Endothelial cell of umbilical vein (primary cell): ENCODE measurements around the gene LIMD2. TPM values are rescaled to one million over a fixed set of nuclear protein-coding genes. Genes with fewer than 3 reads are reported as not detected.

Experiments used
- BruUV-seq: library from RNA; stranded (reverse); fragments of 400-500 nt; replicated peaks from 2 replicates; lab custom pipeline; 2021; lab: Mats Ljungman, UMichigan
- CTCF ChIA-PET: fragments of 300-600, 350-600 bp; sonication (Branson Sonifier 250); formaldehyde crosslinking; loops from one replicate; lab custom pipeline; 2021; ENCODE audit warnings: antibody characterized with exemption, inconsistent platforms; lab: Charles Lee
- POLR2A ChIA-PET: fragments of 300-600, 350-600 bp; sonication (Branson Sonifier 250); formaldehyde crosslinking; loops from one replicate; lab custom pipeline; 2021; ENCODE audit warnings: antibody characterized with exemption, inconsistent platforms; lab: Charles Lee
- DNase-seq: peaks from one replicate; pipeline ENCODE4 v3.0.0-alpha.2; 2011; ENCODE audit warnings: low read depth, low spot score
- FAIRE-seq: peaks from 2 replicates; lab custom pipeline; 2011; peaks lifted over from hg19 to GRCh38; lab: Jason Lieb, UNC
- H2AFZ ChIP-seq: 2 replicates; pipeline ENCODE4 v1.6.0; 2012; ENCODE audit warnings: low read depth, low read length, control low read depth, inconsistent platforms
- H3K27ac ChIP-seq: 2 replicates; pipeline ENCODE4 v1.5.1; 2011; ENCODE audit warnings: low read depth, mild to moderate bottlenecking, control low read depth, low read length, moderate library complexity; ENCODE audit not compliant: insufficient read depth
- H3K27me3 ChIP-seq, 2 experiments: 2 replicates each; pipeline versions ENCODE4 v1.6.0 to v1.6.1; 2011; ENCODE audit warnings: low read length in 2 of 2, mixed read lengths in 1 of 2; ENCODE audit not compliant: control insufficient read depth in 2 of 2, insufficient read depth in 2 of 2
- H3K36me3 ChIP-seq, 2 experiments: 2 replicates in 1 of 2; 3 replicates in 1 of 2; pipeline ENCODE4 v1.5.1; 2011; ENCODE audit warnings: low read length in 2 of 2, mild to moderate bottlenecking in 1 of 2, moderate library complexity in 1 of 2; ENCODE audit not compliant: control insufficient read depth in 2 of 2, insufficient read depth in 2 of 2; ENCODE audit errors: extremely low read depth in 1 of 2
- H3K4me1 ChIP-seq: 3 replicates; pipeline ENCODE4 v1.5.1; 2011; ENCODE audit warnings: mild to moderate bottlenecking, low read length; ENCODE audit not compliant: control insufficient read depth, insufficient read depth; ENCODE audit errors: extremely low read depth
- H3K4me2 ChIP-seq: 2 replicates; pipeline ENCODE4 v1.6.1; 2011; ENCODE audit warnings: low read length, control low read depth, mixed read lengths; ENCODE audit not compliant: insufficient read depth
- H3K4me3 ChIP-seq, 3 experiments: fragments of 200-600 bp in 1 of 3; sonication (generic), shearing (Covaris generic) in 1 of 3; replicated peaks in 1 of 3; 2 replicates each; pipeline ENCODE4 v1.5.1; 2011 to 2016; ENCODE audit warnings: control low read depth in 3 of 3, low read length in 3 of 3, mild to moderate bottlenecking in 2 of 3, inconsistent platforms in 1 of 3, low read depth in 1 of 3, moderate library complexity in 1 of 3; ENCODE audit not compliant: insufficient read depth in 1 of 3
- H3K79me2 ChIP-seq: 2 replicates; pipeline ENCODE4 v1.6.0; 2012; ENCODE audit warnings: low read length, inconsistent platforms; ENCODE audit not compliant: control insufficient read depth, insufficient read depth
- H3K9ac ChIP-seq: replicated peaks from 2 replicates; pipeline ENCODE3; 2011; ENCODE audit warnings: low read length, control low read depth; ENCODE audit not compliant: insufficient read depth; ENCODE audit errors: extremely low read depth
- H3K9me1 ChIP-seq: replicated peaks from 3 replicates; pipeline ENCODE4 v1.6.0; 2011; ENCODE audit warnings: mild to moderate bottlenecking, low read length; ENCODE audit not compliant: control insufficient read depth, insufficient read depth; ENCODE audit errors: extremely low read depth
- H3K9me3 ChIP-seq: replicated peaks from 2 replicates; pipeline ENCODE4 v1.5.1; 2012; ENCODE audit warnings: low read length, inconsistent platforms; ENCODE audit not compliant: control insufficient read depth, insufficient read depth
- H4K20me1 ChIP-seq: replicated peaks from 2 replicates; pipeline ENCODE3; 2011; ENCODE audit warnings: mild to moderate bottlenecking, low read length; ENCODE audit not compliant: control insufficient read depth, insufficient read depth; ENCODE audit errors: extremely low read depth
- EZH2 ChIP-seq: IDR thresholded peaks from 2 replicates; pipeline ENCODE4 v1.6.1; 2012; ENCODE audit warnings: borderline replicate concordance, low read depth, mild to moderate bottlenecking, moderate library complexity, low read length, inconsistent platforms; ENCODE audit not compliant: severe bottlenecking
- FOS ChIP-seq: IDR thresholded peaks from 2 replicates; pipeline ENCODE4 v1.6.1; 2011; ENCODE audit warnings: mild to moderate bottlenecking, low read length, moderate library complexity, borderline replicate concordance; ENCODE audit not compliant: insufficient read depth
- GATA2 ChIP-seq: IDR thresholded peaks from 2 replicates; pipeline ENCODE4 v1.7.0; 2011; ENCODE audit warnings: low read depth, mild to moderate bottlenecking, moderate library complexity, mixed read lengths, low read length; ENCODE audit not compliant: insufficient read length, insufficient read depth
- POLR2A ChIP-seq: IDR thresholded peaks from 2 replicates; pipeline ENCODE4 v1.6.1; 2012; ENCODE audit warnings: low read depth, mild to moderate bottlenecking, control low read depth, low read length
- dilution Hi-C: fragments of 300-500 bp; cut with MboI; formaldehyde crosslinking; loops from one replicate; pipeline ENCODE4 v1.15.0; 2019; ENCODE audit warnings: low sequenced_read_pairs; ENCODE audit not compliant: extremely low pct_ligation_motif_present
- intact Hi-C: fragments of 100-400 bp; cut with micrococcal nuclease; formaldehyde crosslinking; loops from one replicate; pipeline ENCODE4 v1.10.0; 2022
- polyA plus RNA-seq, 4 experiments: library from polyadenylated mRNA; depleted of rRNA in 3 of 4; stranded (reverse) in 3 of 4; unstranded in 1 of 4; fragments of >200 nt; gene quantifications; 2 replicates each; pipeline versions ENCODE4 v1.2.1 to v1.2.3, GENCODE V29; 2011 to 2012; ENCODE audit warnings: missing spikeins in 1 of 4
- total RNA-seq: library from RNA; stranded (reverse); gene quantifications from 2 replicates; pipeline ENCODE4 v1.2.3, GENCODE V29; 2021
- TF ChIP-seq, protein P1 (sequence below), 2 donors: IDR thresholded peaks; 1 replicate in 1 of 2; 2 replicates in 1 of 2; pipeline ENCODE4 v1.5.1; 2011; ENCODE audit warnings: low read length in 2 of 2, mild to moderate bottlenecking in 2 of 2, moderate library complexity in 2 of 2, control low read depth in 1 of 2, inconsistent platforms in 1 of 2, low read depth in 1 of 2; ENCODE audit not compliant: insufficient read depth in 1 of 2; ENCODE audit errors: extremely low read depth in 1 of 2

LIMD2 gene
- total and polyA plus RNA-seq, 2 donors (not counting 3 experiments of a cell fraction or from before 2014, with no cell fraction given): 69.0 to 83.9 TPM

DNA sequence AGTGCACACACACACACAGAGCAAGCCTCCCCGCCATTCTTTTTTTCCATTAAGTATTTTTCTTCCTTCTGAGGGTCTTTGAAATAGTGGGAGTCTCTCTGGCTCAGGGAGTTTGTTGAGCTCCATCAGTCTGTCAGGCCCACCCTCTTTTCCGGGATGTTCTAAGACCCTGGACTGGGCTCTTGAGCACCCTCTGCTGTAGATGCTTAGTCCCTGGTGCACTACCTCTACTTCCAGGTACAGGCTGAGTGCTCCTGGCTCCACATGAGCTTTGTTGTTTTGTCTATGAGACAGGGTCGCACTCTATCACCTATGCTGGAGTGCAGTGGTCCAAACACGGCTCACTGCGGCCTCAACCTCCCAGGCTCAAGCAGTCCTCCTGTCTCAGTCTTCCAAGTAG is 20.7 kb downstream of the LIMD2 start:
- Histone ChIP-seq H4K20me1 (no peaks in the 10 kb centered on the region), H3K9me1 (no peaks in the 10 kb centered on the region), H3K4me3 (no peak overlapping the region), H3K27me3 (no peaks in the 10 kb centered on the region), H3K27ac (no peak overlapping the region), H2AFZ (no peak overlapping the region), H3K4me2 (no peak overlapping the region), H3K9ac (no peak overlapping the region), H3K4me1 (peaks cover 60% of the 10 kb centered on the region), H3K9me3 (no peaks in the 10 kb centered on the region), H3K36me3 (peaks cover 4 to 20% of the 10 kb centered on the region in 2 experiments), H3K79me2 (peaks cover 8% of the 10 kb centered on the region)
- ChIA-PET POLR2A (no interaction called here), CTCF (interaction anchor here (0.9 to 1.7 kb wide), 3 partner anchors 14 to 254 kb away, joined by 3 to 6 read pairs (median 5); no protein-coding TSS in a partner anchor)
- no peak for TF ChIP-seq EZH2
- dilution Hi-C loops: no loop called here
- no peak for FAIRE-seq
- intact Hi-C loops: loop anchor here (5.0 kb wide), 2 partner anchors 127 to 252 kb away; partner anchors contain the start of gene DCAF7
- no peak for DNase-seq
- no TSS peak for BruUV-seq

DNA sequence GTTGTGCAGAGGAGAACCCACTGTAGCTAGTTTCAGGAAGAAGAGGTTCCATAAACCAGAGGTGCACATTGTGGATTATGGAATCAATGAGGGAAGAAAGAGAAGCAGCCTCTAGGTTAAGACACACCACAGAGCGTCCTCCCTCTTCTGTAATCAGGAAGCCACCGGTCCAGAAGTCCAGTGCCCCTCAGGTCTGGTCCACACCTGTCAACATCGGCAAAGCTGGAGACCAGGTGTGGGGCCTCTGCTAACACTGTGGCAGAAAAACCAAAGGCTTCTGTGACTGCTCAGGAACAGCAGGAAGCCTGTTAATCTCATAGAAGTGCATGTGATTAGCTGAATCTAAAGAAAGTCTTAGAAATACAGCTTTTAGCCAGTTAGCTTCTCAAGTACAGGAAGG is 23.3 kb downstream of the LIMD2 start:
- no peaks in the 10 kb centered on the region for H3K9me1 ChIP-seq
- peaks cover 58% of the 10 kb centered on the region for H3K4me1 ChIP-seq
- peaks cover 8% of the 10 kb centered on the region for H3K79me2 ChIP-seq
- peak overlapping the region; percentile 41 for H3K9ac ChIP-seq
- peak; percentile 55 for FAIRE-seq
- H3K4me2 ChIP-seq: peak overlapping the region; percentile 86
- TF ChIP-seq FOS (no peak), POLR2A (peak; percentile 36), EZH2 (no peak), GATA2 (no peak)
- TF ChIP-seq, protein P1, sequence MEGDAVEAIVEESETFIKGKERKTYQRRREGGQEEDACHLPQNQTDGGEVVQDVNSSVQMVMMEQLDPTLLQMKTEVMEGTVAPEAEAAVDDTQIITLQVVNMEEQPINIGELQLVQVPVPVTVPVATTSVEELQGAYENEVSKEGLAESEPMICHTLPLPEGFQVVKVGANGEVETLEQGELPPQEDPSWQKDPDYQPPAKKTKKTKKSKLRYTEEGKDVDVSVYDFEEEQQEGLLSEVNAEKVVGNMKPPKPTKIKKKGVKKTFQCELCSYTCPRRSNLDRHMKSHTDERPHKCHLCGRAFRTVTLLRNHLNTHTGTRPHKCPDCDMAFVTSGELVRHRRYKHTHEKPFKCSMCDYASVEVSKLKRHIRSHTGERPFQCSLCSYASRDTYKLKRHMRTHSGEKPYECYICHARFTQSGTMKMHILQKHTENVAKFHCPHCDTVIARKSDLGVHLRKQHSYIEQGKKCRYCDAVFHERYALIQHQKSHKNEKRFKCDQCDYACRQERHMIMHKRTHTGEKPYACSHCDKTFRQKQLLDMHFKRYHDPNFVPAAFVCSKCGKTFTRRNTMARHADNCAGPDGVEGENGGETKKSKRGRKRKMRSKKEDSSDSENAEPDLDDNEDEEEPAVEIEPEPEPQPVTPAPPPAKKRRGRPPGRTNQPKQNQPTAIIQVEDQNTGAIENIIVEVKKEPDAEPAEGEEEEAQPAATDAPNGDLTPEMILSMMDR (IDR thresholded peaks at IDR 0.05; ENCODE audit: extremely low read depth in 1 of 2, insufficient read depth in 1 of 2, low read depth in 1 of 2, low read length in 2 of 2): no peak
- BruUV-seq: no TSS peak
- H2AFZ ChIP-seq: no peak overlapping the region
- no peaks in the 10 kb centered on the region for H3K9me3 ChIP-seq
- peaks cover 3 to 8% of the 10 kb centered on the region in 2 experiments for H3K36me3 ChIP-seq
- H3K27ac ChIP-seq: peak overlapping the region; percentile 91
- dilution Hi-C loops (no loop called here), intact Hi-C loops (loop anchor here (1.0 to 5.0 kb wide), 5 partner anchors 22 to 249 kb away; partner anchors contain the start of gene DCAF7)
- ChIA-PET CTCF (interaction anchor here (0.7 to 3.8 kb wide), 10 partner anchors 11 to 251 kb away, joined by 3 to 37 read pairs (median 12); partner anchors contain the start of gene LIMD2), POLR2A (interaction anchor here (1.0 to 2.9 kb wide), 6 partner anchors 11 to 97 kb away, joined by 3 to 10 read pairs (median 5); partner anchors contain the start of genes CCDC47 and MAP3K3)
- H3K4me3 ChIP-seq: peak overlapping the region in 1 of 3 experiments; percentile 33
- no peaks in the 10 kb centered on the region for H3K27me3 ChIP-seq
- peak; percentile 65 for DNase-seq
- no peaks in the 10 kb centered on the region for H4K20me1 ChIP-seq
